ENCODE results near the gene ZDHHC1.
"Not testable (repeated sequence)": the region's sequence is repeated elsewhere in the genome, so short reads cannot be mapped to it uniquely, and the experiment has no call there.

ZDHHC1 gene

GRCh38 chr16:67394155-67395104 lies 21.8 kb downstream of the ZDHHC1 start:
- DNase-seq, result peak; percentile 71

- peak; percentile 77 for DNase-seq
Measured at GRCh38 chr16:67393788-67394154, 22.5 kb downstream of the ZDHHC1 start.

DNA sequence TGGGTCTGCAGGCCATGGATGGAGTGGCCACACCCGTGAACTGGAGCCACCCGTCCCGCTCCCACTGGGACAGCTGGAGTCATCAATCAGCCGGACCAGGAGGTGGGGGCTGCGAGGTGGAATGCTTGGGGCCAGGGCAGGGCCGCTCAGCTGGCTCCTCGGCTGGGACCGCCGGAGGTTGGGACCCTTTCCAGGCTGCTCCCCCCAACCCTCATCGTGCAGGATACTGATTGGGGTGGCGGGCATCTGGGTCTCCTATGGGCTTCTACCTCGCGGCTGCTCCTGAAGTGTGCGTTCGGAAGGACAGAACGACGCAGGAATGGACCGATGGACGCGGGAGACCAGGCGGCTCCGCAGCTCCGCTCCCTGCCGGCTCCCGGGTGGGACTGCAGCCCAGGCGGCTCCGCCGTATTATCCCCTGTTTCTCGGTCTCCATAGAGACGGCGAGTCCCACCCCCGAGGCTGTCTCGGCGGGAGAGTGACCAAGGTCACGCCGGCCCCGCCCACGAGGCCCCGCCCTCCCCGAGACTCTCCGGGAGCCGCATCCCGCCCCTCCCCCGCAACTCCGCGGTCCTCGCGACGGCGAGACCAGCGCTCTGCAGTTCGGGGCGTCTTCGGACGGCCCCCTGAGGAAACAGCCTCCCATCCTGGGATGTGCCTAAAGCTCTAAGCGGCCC lies 23.0 kb downstream of the ZDHHC1 start, which contains the start of gene TPPP3:
Gene TPPP3 (minus strand): TSS at position 388 of the 677 bp plus-strand sequence. CDS start 2,387 bp downstream, outside the sequence.
- DNase-seq, result peak; percentile 78

DNA sequence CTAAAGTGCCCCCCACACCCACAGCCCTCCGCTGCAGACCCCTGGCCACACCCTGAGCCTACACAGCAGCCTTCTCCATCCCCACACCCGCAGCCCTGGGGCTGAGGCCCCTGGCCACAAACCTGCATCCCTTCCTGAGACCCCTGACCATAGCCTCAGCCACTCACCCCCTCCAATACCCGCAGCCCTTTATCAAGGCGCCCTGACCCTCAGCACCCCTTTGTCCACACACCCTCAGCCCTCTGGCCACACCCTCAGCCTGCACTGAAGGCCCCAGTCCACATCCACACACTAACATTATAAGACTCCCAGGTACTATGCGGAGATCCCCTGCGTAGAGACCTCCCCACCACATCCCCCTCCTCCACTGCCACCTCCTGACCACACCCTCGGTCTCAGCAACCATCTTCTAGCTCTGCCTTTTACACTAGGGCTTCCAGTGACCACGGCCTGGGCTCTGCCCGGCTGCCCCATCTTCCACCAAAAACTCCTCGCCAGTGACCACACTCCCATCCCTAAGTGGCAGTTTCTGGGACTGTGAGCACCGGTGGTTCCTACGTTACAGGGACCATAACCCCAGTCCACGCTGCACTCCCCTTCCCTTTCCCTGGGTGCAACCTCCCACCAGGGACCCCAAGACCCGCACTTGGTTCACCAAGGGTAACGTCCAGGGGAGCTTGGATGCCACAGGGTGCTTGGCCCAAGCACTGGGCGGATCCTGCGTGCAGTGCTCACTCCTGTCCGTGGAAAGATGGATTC lies 23.8 kb downstream of the ZDHHC1 start:
- DNase-seq, result no peak

GRCh38 chr16:67391424-67392300 lies 24.6 kb downstream of the ZDHHC1 start:
- DNase-seq, result no peak

DNA sequence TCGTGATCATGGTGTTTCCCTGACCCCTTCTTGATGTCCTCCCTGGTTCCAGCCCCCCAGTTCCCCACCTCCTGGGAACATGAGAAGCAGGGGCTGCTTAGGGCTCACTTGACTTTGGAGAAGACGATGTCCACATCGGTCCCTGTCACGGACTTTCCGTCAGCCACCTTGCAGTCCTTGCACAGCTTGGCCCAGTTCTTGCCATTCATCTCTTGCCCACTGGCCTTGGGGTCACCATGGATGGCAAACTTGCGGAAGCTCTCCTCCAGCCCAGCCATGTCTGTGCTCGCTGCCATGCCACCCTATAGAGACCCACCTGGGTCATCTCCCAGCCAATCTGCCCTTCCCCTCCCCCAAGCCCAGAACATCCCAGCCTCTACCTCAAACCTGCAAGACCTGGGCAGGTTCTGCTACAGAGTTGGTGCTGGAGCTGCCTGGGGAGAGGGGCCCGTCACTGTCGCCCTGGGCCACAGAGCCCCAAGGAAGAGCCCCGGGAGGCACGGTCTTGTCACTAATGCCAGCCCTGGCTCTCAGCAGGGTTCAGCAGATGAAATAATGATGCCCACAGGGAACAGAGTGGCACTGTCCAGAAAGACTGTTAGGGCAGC lies 25.4 kb downstream of the ZDHHC1 start:
- DNase-seq, result no peak

- no peak for DNase-seq
Measured at GRCh38 chr16:67389911-67390815, 26.1 kb downstream of the ZDHHC1 start.

DNA sequence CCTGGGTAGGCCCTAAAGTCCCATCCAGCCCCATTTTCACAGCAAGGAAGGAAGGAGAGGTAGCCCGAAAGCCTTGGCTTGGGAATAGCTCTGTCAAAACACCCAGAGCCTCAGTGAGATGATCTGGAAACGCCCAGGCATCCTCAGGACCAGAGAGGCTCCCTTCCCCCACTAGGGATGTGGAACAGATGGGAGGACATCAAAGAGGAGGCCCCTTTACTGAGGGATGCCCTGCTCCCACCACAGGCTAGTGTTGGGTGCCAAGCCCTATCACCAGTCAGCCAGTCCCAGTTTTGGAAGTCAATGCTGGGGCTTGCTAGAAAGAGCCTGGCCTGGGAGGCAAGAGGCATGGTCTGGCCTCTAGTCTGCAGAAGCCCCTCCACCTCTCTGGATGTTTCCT lies 27.7 kb downstream of the ZDHHC1 start:
- DNase-seq, result no peak

DNA sequence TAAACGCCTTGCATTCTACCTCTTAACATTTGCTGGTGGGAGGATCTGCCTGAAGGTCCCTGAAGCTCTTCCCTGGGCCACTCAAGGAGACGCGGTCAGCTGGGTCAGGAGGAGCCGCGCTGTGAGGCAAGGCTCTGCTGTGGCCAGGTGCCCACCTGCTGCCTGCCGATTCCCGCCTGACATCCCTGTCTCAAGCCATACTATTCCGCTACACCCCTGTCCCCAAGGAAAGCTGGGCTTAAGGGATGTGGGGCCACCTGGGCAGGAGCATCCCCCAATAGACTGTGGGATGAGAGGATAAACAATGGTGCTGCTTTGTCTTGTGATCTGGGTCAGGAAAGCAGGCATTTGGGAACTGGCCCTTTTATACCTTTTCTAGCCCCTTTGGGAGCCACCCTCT lies 28.1 kb downstream of the ZDHHC1 start:
- DNase-seq, result no peak

GRCh38 chr16:67387479-67388079 lies 28.7 kb downstream of the ZDHHC1 start:
- no peak for DNase-seq

- DNase-seq, result no peak
Measured at GRCh38 chr16:67386861-67387455, 29.3 kb downstream of the ZDHHC1 start.

DNA sequence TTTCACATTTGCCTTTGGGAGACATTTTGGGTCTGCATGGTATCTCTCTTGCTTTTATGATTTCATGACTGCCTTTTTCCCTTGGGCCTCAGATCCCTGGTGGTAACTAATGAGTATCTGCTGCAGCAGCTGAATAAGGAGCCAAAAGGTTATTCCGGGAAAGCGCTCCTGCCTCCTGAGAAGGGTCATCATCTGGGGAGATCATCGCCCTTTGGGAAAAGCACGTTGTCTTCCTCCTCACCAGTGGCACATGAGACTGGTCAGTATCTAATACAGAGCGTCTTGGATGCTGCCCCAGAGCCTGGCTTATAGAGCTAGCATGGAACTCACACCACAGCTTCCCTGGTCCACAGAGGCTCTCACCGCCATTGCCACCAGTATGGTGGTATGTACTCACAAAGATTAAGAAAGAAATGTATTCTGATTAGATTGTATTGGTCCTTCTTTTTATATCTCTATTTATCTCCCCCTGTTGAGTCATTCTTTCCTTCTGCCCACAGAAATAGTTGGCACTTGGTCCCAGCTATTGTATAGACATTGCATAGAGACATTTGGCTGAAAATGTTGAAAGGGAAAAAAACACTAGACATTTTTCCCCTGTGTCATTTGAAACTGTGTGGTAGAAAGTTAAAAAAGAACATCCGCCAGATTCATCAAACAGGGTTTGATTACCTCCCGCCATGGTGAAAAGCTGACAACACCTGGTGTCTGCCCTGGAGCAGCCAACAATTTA lies 31.3 kb downstream of the ZDHHC1 start:
- DNase-seq, result no peak

DNA sequence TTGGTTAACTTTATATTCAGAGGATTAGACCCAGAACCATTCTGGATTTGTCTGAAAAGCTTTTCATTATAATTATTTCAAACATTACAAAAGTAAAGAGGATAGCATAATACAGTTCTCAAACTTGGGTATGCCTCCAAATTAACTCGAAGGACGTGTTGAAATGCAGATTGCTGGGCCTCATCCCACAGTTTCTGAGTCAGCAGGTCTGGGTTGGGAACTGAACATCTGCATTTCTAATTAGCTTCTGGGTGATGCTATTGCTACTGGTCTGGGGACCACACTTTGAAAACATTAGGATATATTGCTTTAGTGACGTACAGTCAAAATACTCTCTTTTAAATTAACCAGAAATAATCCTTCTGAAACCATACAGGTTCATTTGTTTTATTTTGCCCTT lies 33.0 kb downstream of the ZDHHC1 start:
- DNase-seq, result no peak

- DNase-seq, result no peak
Measured at GRCh38 chr16:67378642-67379041, 37.6 kb downstream of the ZDHHC1 start.

DNA sequence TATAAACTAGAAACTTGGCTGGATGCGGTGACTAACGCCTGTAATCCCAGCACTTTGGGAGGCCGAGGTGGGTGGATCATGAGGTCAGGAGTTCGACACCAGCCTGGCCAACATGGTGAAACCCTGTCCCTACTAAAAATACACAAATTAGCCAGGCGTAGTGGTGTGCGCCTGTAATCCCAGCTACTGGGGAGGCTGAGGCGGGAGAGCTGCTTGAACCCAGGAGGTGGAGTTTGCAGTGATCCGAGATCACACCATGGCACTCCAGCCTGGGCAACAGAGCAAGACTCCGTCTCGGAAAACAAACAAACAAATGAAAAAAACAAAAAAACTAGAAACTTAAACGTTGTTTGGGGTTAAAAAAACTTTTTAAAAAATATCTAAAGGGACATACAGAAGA lies 40.3 kb downstream of the ZDHHC1 start:
- not testable (repeated sequence) for DNase-seq

DNA sequence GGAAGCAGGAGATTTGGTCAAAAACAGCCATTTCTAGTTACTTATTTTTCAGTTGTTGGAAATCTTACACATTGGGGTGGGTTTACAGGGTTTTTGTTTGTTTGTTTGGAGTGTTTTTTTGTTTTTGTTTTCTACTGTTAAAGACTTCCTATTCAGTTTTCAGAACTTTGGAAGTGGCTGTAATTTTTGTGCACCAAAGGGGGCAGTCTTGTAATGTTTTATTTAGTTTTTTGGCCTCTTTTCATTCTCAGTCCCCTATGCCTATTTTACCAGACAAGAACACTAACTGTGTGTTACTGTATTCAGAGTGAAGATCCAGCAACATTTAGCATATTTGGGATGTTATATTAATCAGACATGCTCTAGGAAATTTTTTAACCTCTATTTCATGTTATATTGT lies 43.6 kb downstream of the ZDHHC1 start:
- no peak for DNase-seq

- DNase-seq, result no peak
Measured at GRCh38 chr16:67370661-67371060, 45.6 kb downstream of the ZDHHC1 start.

DNA sequence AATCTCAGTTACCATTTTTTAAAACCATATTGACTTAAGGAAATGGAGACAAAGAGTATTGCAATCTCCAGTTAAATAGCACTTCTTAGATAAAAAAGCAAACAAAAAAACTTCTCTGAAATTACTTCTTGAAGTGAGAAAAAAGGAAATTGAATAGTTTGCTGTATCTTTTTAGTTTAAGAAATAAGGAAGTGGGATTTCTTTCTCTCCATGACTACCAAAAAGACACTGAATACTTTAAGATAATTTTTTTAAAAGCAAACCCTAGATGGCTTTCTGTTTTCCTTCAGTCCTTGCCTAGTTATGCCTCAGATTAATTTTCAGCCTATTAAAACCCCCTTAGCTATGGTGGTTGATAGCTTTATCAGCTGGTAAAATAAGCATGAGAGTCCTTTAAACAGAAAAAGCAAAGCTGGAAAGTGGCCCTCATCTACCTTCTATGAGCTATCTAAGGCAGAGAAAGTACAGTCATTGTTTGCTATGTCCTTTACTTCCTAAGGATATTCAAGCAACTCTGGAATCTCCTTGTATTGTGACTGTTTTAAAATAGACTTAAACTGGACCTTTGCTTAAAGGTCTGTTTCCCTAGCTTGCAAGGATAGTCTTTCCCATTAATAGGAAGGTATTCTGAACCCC lies 51.6 kb downstream of the ZDHHC1 start:
- no peak for DNase-seq
